NCI-H2196 (cell line): ENCODE measurements around the gene NFAM1.

Source experiments
- DNase-seq: peaks from one replicate; lab custom pipeline; 2025; ENCODE audit not compliant: unreplicated experiment; lab: John Stamatoyannopoulos, UW

The NFAM1 gene

GRCh38 chr22:42363892-42364291 lies 68.3 kb downstream of the NFAM1 start:
- DNase-seq: no peak

- no peak for DNase-seq
Observed at GRCh38 chr22:42361523-42361922, 70.7 kb downstream of the NFAM1 start.

- peak; percentile 62 for DNase-seq
Observed at GRCh38 chr22:42360348-42360747, 71.9 kb downstream of the NFAM1 start.

- DNase-seq: no peak
Observed at GRCh38 chr22:42358643-42359558, 73.3 kb downstream of the NFAM1 start.

GRCh38 chr22:42357634-42358296 lies 74.4 kb downstream of the NFAM1 start:
- DNase-seq: peak; percentile 24

- no peak for DNase-seq
Observed at GRCh38 chr22:42357221-42357620, 75.0 kb downstream of the NFAM1 start.

- no peak for DNase-seq
Observed at GRCh38 chr22:42356533-42356932, 75.7 kb downstream of the NFAM1 start.

- peak; percentile 69 for DNase-seq
Observed at GRCh38 chr22:42353883-42354727, 78.1 kb downstream of the NFAM1 start.

GRCh38 chr22:42350373-42350772 lies 81.8 kb downstream of the NFAM1 start:
- no peak for DNase-seq

GRCh38 chr22:42347281-42347824 lies 84.8 kb downstream of the NFAM1 start:
- DNase-seq: no peak

GRCh38 chr22:42346722-42347121 lies 85.5 kb downstream of the NFAM1 start:
- DNase-seq: no peak

- DNase-seq: no peak
Observed at GRCh38 chr22:42345458-42345857, 86.7 kb downstream of the NFAM1 start.

GRCh38 chr22:42344361-42344905 lies 87.8 kb downstream of the NFAM1 start:
- DNase-seq: no peak

GRCh38 chr22:42343531-42344081 lies 88.6 kb downstream of the NFAM1 start:
- peak; percentile 80 for DNase-seq

GRCh38 chr22:42343121-42343454 lies 89.1 kb downstream of the NFAM1 start:
- DNase-seq: peak; percentile 72

GRCh38 chr22:42342426-42343120 lies 89.6 kb downstream of the NFAM1 start:
- no peak for DNase-seq

GRCh38 chr22:42341779-42342178 lies 90.4 kb downstream of the NFAM1 start:
- no peak for DNase-seq

- no peak for DNase-seq
Observed at GRCh38 chr22:42340829-42341383, 91.3 kb downstream of the NFAM1 start.

GRCh38 chr22:42340150-42340549 lies 92.1 kb downstream of the NFAM1 start:
- no peak for DNase-seq

GRCh38 chr22:42338479-42338878 lies 93.7 kb downstream of the NFAM1 start:
- no peak for DNase-seq
